OCI-LY1 (cell line): ENCODE measurements around the gene CCT8.

Experiments
- H2AFZ ChIP-seq: fragments of 200-600 bp; sonication (generic), shearing (Covaris generic); 2 replicates; pipeline ENCODE4 v1.6.0; 2014; ENCODE audit warnings: antibody characterized with exemption, mild to moderate bottlenecking, low read length
- H3F3A ChIP-seq: fragments of 200-600 bp; sonication (generic), shearing (Covaris generic); 2 replicates; pipeline ENCODE4 v1.6.0; 2014; ENCODE audit warnings: mild to moderate bottlenecking, antibody characterized with exemption, low read length, moderate library complexity; ENCODE audit not compliant: insufficient read depth
- H3K27ac ChIP-seq: fragments of 200-600 bp; sonication (generic); 2 replicates; pipeline ENCODE4 v1.5.1; 2014; ENCODE audit warnings: low read length, mixed run types, mild to moderate bottlenecking, low read depth; ENCODE audit not compliant: poor library complexity, severe bottlenecking
- H3K27me3 ChIP-seq: fragments of 200-600 bp; sonication (generic); 2 replicates; pipeline ENCODE4 v1.6.0; 2014; ENCODE audit warnings: antibody characterized with exemption, mild to moderate bottlenecking, low read length, moderate library complexity; ENCODE audit not compliant: insufficient read depth
- H3K36me3 ChIP-seq: fragments of 200-600 bp; sonication (generic); 2 replicates; pipeline ENCODE4 v1.6.1; 2014; ENCODE audit warnings: mild to moderate bottlenecking, antibody characterized with exemption, low read length, moderate library complexity, mixed read lengths; ENCODE audit not compliant: insufficient read depth
- H3K4me1 ChIP-seq: fragments of 200-600 bp; sonication (generic); 2 replicates; pipeline ENCODE4 v1.5.1; 2014; ENCODE audit warnings: mild to moderate bottlenecking, low read length, moderate library complexity; ENCODE audit not compliant: insufficient read depth, severe bottlenecking
- H3K4me2 ChIP-seq: fragments of 200-600 bp; sonication (generic), shearing (Covaris generic); 2 replicates; pipeline ENCODE4 v1.6.1; 2014; ENCODE audit warnings: low read length
- H3K4me3 ChIP-seq: fragments of 200-600 bp; sonication (generic); 2 replicates; pipeline ENCODE4 v1.5.1; 2014; ENCODE audit warnings: low read length, low read depth, mild to moderate bottlenecking, mixed read lengths; ENCODE audit not compliant: poor library complexity, severe bottlenecking
- H3K79me2 ChIP-seq: fragments of 200-600 bp; shearing (Covaris generic); 2 replicates; pipeline ENCODE4 v1.6.1; 2016; ENCODE audit warnings: mixed run types, low read length, mixed read lengths; ENCODE audit not compliant: insufficient read depth
- H3K9ac ChIP-seq: fragments of 200-600 bp; sonication (generic), shearing (Covaris generic); 2 replicates; pipeline ENCODE4 v1.6.1; 2014; ENCODE audit warnings: mild to moderate bottlenecking, low read length, mixed read lengths
- H3K9me2 ChIP-seq: fragments of 200-600 bp; sonication (generic), shearing (Covaris generic); 2 replicates; pipeline ENCODE4 v1.6.1; 2014; ENCODE audit warnings: low read depth, mild to moderate bottlenecking, low read length, mixed read lengths
- H3K9me3 ChIP-seq: fragments of 200-600 bp; shearing (Covaris generic); 2 replicates; pipeline ENCODE4 v1.6.1; 2014; ENCODE audit warnings: low read length, mixed read lengths
- H4K20me1 ChIP-seq: fragments of 200-600 bp; sonication (generic), shearing (Covaris generic); 2 replicates; pipeline ENCODE4 v1.6.0; 2016; ENCODE audit warnings: mild to moderate bottlenecking, low read length; ENCODE audit not compliant: insufficient read depth
- CTCF ChIP-seq: fragments of 200-600 bp; sonication (generic), shearing (Covaris generic); IDR thresholded peaks from 2 replicates; pipeline ENCODE4 v1.5.1; 2017; ENCODE audit warnings: mild to moderate bottlenecking, antibody characterized with exemption, low read length, moderate library complexity, mixed read lengths
- EZH2 ChIP-seq: fragments of 200-600 bp; sonication (generic), shearing (Covaris generic); IDR thresholded peaks from 2 replicates; pipeline ENCODE4 v1.8.0; 2017; ENCODE audit warnings: borderline replicate concordance, mixed run types, mild to moderate bottlenecking, antibody characterized with exemption, low read length, moderate library complexity, mixed read lengths

Gene CCT8

DNA sequence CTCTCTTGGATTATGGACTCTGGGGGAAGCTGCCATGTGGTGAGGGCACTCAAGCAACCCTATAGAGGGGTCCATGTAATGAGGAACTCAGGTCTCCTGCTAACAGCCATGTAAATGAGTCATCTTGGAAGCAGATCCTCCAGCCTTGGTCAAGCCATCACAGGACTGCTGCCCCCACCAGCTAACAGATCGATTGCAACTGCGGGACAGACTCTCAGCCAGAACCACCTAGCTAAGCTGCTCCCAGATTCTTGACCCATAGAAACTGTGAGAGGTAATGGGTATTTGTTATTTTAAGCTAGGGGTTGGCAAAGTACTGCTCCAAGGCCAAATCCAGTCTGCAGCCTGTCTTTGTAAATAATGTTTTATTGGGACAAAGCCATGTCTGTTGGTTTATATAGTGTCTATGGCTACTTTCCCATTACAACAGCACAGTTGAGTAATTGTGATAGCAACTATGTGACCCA is 29.4 kb upstream of the CCT8 start:
- H3K4me2 ChIP-seq = no peak overlapping the region
- no peaks in the 10 kb centered on the region for H3K36me3 ChIP-seq
- no peaks in the 10 kb centered on the region for H3F3A ChIP-seq
- TF ChIP-seq CTCF (no peak), EZH2 (no peak)
- H4K20me1 ChIP-seq = no peaks in the 10 kb centered on the region
- H3K4me3 ChIP-seq = no peak overlapping the region
- H3K4me1 ChIP-seq = no peaks in the 10 kb centered on the region
- no peaks in the 10 kb centered on the region for H3K9me3 ChIP-seq
- no peaks in the 10 kb centered on the region for H3K79me2 ChIP-seq
- H3K9me2 ChIP-seq = no peaks in the 10 kb centered on the region
- H3K27ac ChIP-seq = no peak overlapping the region
- no peaks in the 10 kb centered on the region for H3K27me3 ChIP-seq
- no peak overlapping the region for H2AFZ ChIP-seq
- no peak overlapping the region for H3K9ac ChIP-seq

GRCh38 chr21:29098156-29098555 is 24.7 kb upstream of the CCT8 start:
- Histone ChIP-seq H3K9me3 (no peaks in the 10 kb centered on the region), H3K4me1 (no peaks in the 10 kb centered on the region), H3F3A (no peaks in the 10 kb centered on the region), H4K20me1 (no peaks in the 10 kb centered on the region), H3K4me3 (no peak overlapping the region), H3K9me2 (no peaks in the 10 kb centered on the region), H3K4me2 (no peak overlapping the region), H3K27me3 (no peaks in the 10 kb centered on the region), H3K27ac (no peak overlapping the region), H3K36me3 (no peaks in the 10 kb centered on the region), H3K79me2 (no peaks in the 10 kb centered on the region), H3K9ac (no peak overlapping the region), H2AFZ (no peak overlapping the region)
- no peak for TF ChIP-seq CTCF
- TF ChIP-seq EZH2 = no peak

DNA sequence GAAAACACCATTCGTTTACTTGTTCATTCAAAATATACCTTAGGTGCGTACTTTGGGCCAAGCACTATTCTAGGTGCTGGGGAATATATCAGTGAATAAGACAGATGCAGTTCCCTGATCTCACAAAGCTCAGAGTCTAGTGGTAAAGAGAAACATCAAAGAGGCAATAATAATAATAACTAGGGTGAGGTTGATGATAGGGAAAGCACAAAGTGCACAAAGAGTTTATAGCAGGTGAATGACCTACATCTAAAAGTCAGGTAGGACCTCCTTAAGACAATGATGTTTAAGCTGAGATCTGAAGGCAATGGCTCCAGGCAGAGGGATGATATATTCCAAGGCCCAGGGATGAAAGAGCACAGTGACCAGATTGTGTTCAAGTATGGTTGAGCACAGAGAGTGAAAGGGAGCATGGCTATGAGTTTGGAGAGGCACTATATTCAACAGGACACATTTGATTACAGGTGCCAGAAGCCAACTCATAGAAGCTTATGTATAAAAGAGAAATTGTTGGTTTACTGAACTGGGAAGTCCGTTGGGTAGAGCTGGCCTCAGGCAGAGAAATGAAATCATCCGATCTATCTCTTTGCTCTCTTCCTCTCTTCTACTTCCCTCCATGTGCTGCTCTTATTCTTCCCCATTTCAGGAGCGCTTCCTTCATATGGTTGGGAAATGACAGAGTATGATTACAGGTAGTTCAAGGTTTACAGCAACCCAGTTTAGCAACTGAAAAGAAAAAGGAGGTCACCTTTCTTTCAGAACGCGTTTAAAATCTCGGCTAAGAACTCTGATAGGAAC is 23.0 kb upstream of the CCT8 start:
- H2AFZ ChIP-seq = no peak overlapping the region
- H3K4me1 ChIP-seq = no peaks in the 10 kb centered on the region
- H3K9me3 ChIP-seq = no peaks in the 10 kb centered on the region

More for the DNA sequence above, 23.0 kb upstream of the CCT8 start:
- no peak overlapping the region for H3K9ac ChIP-seq
- no peaks in the 10 kb centered on the region for H4K20me1 ChIP-seq
- no peaks in the 10 kb centered on the region for H3K79me2 ChIP-seq
- H3K9me2 ChIP-seq = no peaks in the 10 kb centered on the region
- H3K4me2 ChIP-seq = no peak overlapping the region
- no peak overlapping the region for H3K4me3 ChIP-seq
- no peak overlapping the region for H3K27ac ChIP-seq
- TF ChIP-seq EZH2 (no peak), CTCF (no peak)
- no peaks in the 10 kb centered on the region for H3K27me3 ChIP-seq
- H3K36me3 ChIP-seq = no peaks in the 10 kb centered on the region
- H3F3A ChIP-seq = no peaks in the 10 kb centered on the region
